ENCODE measurements around the gene AVL9. TPM values are rescaled to one million over a fixed set of nuclear protein-coding genes. Genes with fewer than 3 reads are reported as not detected.

AVL9 gene
- total and polyA plus RNA-seq, 2 experiments from 2014 or later: 14.0 to 55.7 TPM

DNA sequence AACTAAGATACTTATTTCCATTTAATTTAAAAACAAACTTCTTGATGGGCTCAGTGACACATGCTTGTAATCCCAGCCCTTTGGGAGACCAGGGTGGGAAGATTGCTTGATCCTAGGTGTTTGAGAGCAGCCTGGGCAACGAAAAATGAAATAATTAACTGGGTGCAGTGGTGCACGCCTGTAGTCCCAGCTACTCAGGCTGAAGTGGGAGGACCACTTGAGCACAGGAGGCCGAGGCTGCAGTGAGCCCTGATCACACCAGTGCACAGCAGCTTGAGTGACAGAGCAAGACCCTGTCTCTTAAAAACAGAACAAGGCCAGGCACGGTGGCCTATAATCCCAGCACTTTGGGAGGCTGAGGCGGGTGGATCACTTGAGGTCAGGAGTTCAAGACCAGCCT, 37.4 kb downstream of the AVL9 start:
- H3K27ac ChIP-seq: no peak overlapping the region
- no peak overlapping the region for H3K4me3 ChIP-seq
- no peak overlapping the region for H3K4me2 ChIP-seq
- H3K36me3 ChIP-seq (replicated peaks; ENCODE audit: insufficient read depth, low read depth): no peaks in the 10 kb centered on the region
- TF ChIP-seq EZH2 (IDR thresholded peaks at IDR 0.05; ENCODE audit: borderline replicate concordance) (no peak), EZH2phosphoT487 (IDR thresholded peaks at IDR 0.05; ENCODE audit: low read depth, severe bottlenecking, unreplicated experiment) (no peak)
- TF ChIP-seq, protein P1, sequence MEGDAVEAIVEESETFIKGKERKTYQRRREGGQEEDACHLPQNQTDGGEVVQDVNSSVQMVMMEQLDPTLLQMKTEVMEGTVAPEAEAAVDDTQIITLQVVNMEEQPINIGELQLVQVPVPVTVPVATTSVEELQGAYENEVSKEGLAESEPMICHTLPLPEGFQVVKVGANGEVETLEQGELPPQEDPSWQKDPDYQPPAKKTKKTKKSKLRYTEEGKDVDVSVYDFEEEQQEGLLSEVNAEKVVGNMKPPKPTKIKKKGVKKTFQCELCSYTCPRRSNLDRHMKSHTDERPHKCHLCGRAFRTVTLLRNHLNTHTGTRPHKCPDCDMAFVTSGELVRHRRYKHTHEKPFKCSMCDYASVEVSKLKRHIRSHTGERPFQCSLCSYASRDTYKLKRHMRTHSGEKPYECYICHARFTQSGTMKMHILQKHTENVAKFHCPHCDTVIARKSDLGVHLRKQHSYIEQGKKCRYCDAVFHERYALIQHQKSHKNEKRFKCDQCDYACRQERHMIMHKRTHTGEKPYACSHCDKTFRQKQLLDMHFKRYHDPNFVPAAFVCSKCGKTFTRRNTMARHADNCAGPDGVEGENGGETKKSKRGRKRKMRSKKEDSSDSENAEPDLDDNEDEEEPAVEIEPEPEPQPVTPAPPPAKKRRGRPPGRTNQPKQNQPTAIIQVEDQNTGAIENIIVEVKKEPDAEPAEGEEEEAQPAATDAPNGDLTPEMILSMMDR (IDR thresholded peaks at IDR 0.05; ENCODE audit: poor library complexity): no peak
- H4K20me1 ChIP-seq (ENCODE audit: insufficient read depth, poor library complexity, severe bottlenecking): peaks cover 15% of the 10 kb centered on the region
- H3K4me1 ChIP-seq (ENCODE audit: insufficient read depth): no peaks in the 10 kb centered on the region
- no peak for DNase-seq (ENCODE audit: low spot score)
- H3K9me2 ChIP-seq (replicated peaks; ENCODE audit: insufficient read depth): no peaks in the 10 kb centered on the region
- H3K9me3 ChIP-seq (ENCODE audit: low read depth): no peaks in the 10 kb centered on the region
- no peaks in the 10 kb centered on the region for H3K27me3 ChIP-seq
- H2AFZ ChIP-seq: no peak overlapping the region
- peaks cover 78% of the 10 kb centered on the region for H3K79me2 ChIP-seq
- 97% methylated on average over 4 of the region's 5 CpGs for WGBS (ENCODE audit: low lambda C conversion rate, missing lambda C conversion rate)

DNA sequence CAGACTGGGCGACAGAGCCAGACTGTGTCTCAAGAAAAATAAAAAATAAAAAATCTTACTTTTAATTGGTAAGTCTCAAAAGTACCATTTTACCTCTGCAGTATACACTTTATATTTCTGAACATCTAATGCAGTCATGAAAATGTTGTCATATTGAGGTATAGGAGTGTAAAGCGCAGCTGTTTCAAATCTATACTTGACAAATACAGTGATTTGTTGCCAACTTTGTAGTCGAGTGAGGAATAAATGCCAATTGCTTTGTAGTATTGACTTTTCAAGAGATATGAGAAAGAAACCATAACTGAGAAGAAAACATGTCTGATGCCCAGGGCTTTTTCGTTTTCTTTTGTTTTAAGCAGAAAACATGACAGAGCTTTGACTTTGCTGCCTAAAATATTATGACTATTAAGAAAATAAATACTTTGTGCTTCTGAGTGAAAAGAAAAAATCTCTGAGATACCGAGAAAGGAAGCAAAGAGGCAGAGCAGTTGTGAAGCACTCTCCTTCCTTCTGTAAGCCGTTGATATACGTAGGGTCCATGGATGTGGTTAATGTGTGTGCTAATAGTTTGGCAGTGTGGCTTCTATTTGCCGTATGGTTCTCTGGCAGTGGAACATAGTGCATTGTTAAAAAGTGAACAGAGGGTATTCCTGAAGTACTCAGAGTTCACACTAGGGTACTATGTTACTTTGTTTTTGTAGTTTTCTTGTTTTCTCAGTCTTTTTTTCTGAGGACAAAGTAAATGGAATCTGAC, 38.2 kb downstream of the AVL9 start:
- H3K4me1 ChIP-seq (ENCODE audit: insufficient read depth): no peaks in the 10 kb centered on the region
- H3K36me3 ChIP-seq (replicated peaks; ENCODE audit: insufficient read depth, low read depth): no peaks in the 10 kb centered on the region
- no peak for DNase-seq (ENCODE audit: low spot score)
- H3K4me2 ChIP-seq: no peak overlapping the region
- no peak overlapping the region for H2AFZ ChIP-seq
- no peaks in the 10 kb centered on the region for H3K9me2 ChIP-seq (replicated peaks; ENCODE audit: insufficient read depth)
- 81% methylated on average over 8 of the region's 8 CpGs for WGBS (ENCODE audit: low lambda C conversion rate, missing lambda C conversion rate)
- no peaks in the 10 kb centered on the region for H3K27me3 ChIP-seq
- H4K20me1 ChIP-seq (ENCODE audit: insufficient read depth, poor library complexity, severe bottlenecking): peaks cover 15% of the 10 kb centered on the region
- H3K27ac ChIP-seq: no peak overlapping the region
- TF ChIP-seq EZH2 (IDR thresholded peaks at IDR 0.05; ENCODE audit: borderline replicate concordance) (no peak), EZH2phosphoT487 (IDR thresholded peaks at IDR 0.05; ENCODE audit: low read depth, severe bottlenecking, unreplicated experiment) (no peak)
- TF ChIP-seq, protein P1 (IDR thresholded peaks at IDR 0.05; ENCODE audit: poor library complexity): no peak
- no peak overlapping the region for H3K4me3 ChIP-seq
- no peaks in the 10 kb centered on the region for H3K9me3 ChIP-seq (ENCODE audit: low read depth)
- H3K79me2 ChIP-seq: peaks cover 79% of the 10 kb centered on the region

DNA sequence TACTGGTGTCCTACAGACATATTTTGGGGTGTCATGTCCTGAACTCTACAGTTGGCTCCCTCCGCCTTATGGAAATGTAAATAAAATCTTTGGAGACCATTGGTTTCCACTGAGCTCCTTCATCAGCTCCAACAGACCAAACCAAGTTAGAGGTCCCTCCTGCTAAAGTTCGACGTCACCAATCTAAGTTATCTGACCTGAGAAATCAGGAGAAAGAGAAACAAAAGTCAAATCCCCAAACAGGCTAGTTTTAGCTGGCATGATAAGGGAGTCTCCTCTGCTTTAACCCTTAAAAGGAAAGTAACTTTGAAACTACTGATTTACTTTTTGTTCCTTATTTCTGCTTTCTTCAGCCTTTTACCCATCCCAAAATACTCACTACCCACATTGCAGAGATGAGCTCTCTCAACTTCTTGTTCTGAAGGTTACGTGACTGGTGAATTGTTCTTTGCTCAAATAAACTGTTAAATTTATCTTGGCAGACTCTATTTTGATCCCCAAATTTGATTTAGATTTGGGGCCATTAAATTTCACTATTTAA, 39.9 kb downstream of the AVL9 start:
- no peak overlapping the region for H3K27ac ChIP-seq
- no peak for DNase-seq (ENCODE audit: low spot score)
- H2AFZ ChIP-seq: no peak overlapping the region
- no peaks in the 10 kb centered on the region for H3K27me3 ChIP-seq
- no peaks in the 10 kb centered on the region for H3K9me3 ChIP-seq (ENCODE audit: low read depth)
- peaks cover 18% of the 10 kb centered on the region for H4K20me1 ChIP-seq (ENCODE audit: insufficient read depth, poor library complexity, severe bottlenecking)
- H3K4me1 ChIP-seq (ENCODE audit: insufficient read depth): no peaks in the 10 kb centered on the region
- TF ChIP-seq EZH2phosphoT487 (IDR thresholded peaks at IDR 0.05; ENCODE audit: low read depth, severe bottlenecking, unreplicated experiment) (no peak), EZH2 (IDR thresholded peaks at IDR 0.05; ENCODE audit: borderline replicate concordance) (no peak)
- H3K4me2 ChIP-seq: no peak overlapping the region
- WGBS (ENCODE audit: low lambda C conversion rate, missing lambda C conversion rate): 66% methylated on average over 4 of the region's 4 CpGs
- no peaks in the 10 kb centered on the region for H3K9me2 ChIP-seq (replicated peaks; ENCODE audit: insufficient read depth)
- no peaks in the 10 kb centered on the region for H3K36me3 ChIP-seq (replicated peaks; ENCODE audit: insufficient read depth, low read depth)
- H3K4me3 ChIP-seq: no peak overlapping the region
- H3K79me2 ChIP-seq: peaks cover 81% of the 10 kb centered on the region

DNA sequence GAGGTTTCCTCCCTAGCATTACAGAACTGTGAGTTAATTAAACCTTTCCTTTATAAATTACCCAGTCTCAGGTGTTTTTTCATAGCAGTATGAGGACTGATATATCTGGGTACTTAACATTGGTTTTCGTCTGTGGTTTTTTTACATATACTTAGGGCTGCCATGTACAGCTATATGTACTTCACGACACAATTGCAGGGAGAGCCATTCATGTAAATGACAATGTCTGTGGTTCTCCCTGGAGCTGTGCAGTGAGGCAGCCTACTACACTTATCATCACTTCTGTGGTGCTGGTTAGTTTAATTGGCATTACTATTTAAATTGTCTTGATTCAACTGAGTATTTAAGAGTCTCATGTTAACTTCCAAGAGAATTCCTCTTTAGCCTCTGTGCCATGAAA, 40.7 kb downstream of the AVL9 start:
- TF ChIP-seq EZH2phosphoT487 (IDR thresholded peaks at IDR 0.05; ENCODE audit: low read depth, severe bottlenecking, unreplicated experiment): no peak
- TF ChIP-seq EZH2 (IDR thresholded peaks at IDR 0.05; ENCODE audit: borderline replicate concordance): no peak
- TF ChIP-seq, protein P1 (IDR thresholded peaks at IDR 0.05; ENCODE audit: poor library complexity): no peak
- no peak overlapping the region for H3K4me3 ChIP-seq

More for the DNA sequence above, 40.7 kb downstream of the AVL9 start:
- 98% methylated on average over 2 of the region's 2 CpGs for WGBS (ENCODE audit: low lambda C conversion rate, missing lambda C conversion rate)
- Histone ChIP-seq H3K27ac (no peak overlapping the region), H3K4me1 (ENCODE audit: insufficient read depth) (no peaks in the 10 kb centered on the region), H3K79me2 (peaks cover 78% of the 10 kb centered on the region), H3K9me3 (ENCODE audit: low read depth) (no peaks in the 10 kb centered on the region), H3K9me2 (replicated peaks; ENCODE audit: insufficient read depth) (no peaks in the 10 kb centered on the region), H4K20me1 (ENCODE audit: insufficient read depth, poor library complexity, severe bottlenecking) (peaks cover 18% of the 10 kb centered on the region), H2AFZ (no peak overlapping the region), H3K36me3 (replicated peaks; ENCODE audit: insufficient read depth, low read depth) (no peaks in the 10 kb centered on the region), H3K27me3 (no peaks in the 10 kb centered on the region), H3K4me2 (no peak overlapping the region)
- DNase-seq (ENCODE audit: low spot score): no peak

All from hepatocyte (in vitro differentiated cells).